Esophagus muscularis mucosa (tissue), 4 donors: ENCODE measurements around the gene ZNF197. TPM values are rescaled to one million over a fixed set of nuclear protein-coding genes. Genes with fewer than 3 reads are reported as not detected.
"Not testable (repeated sequence)": the region's sequence is repeated elsewhere in the genome, so short reads cannot be mapped to it uniquely, and the experiment has no call there.

ENCODE experiments used
- DNase-seq: peaks from one replicate; pipeline ENCODE4 v3.0.0-alpha.2; 2017; ENCODE audit errors: extremely low spot score
- H3K27ac ChIP-seq, 4 donors: fragments of 200-600 bp; sonication (generic); replicated peaks in 1 of 4; 1 replicate in 3 of 4; 2 replicates in 1 of 4; pipeline ENCODE4 v1.5.1; 2016 to 2019; ENCODE audit warnings: mild to moderate bottlenecking in 1 of 4
- H3K27me3 ChIP-seq, 4 donors: fragments of 200-600 bp; sonication (generic); one replicate each; pipeline versions ENCODE4 v1.5.1 to v1.6.0; 2016 to 2019
- H3K36me3 ChIP-seq, 4 donors: fragments of 200-600 bp; sonication (generic); one replicate each; pipeline ENCODE4 v1.5.1; 2016 to 2019
- H3K4me1 ChIP-seq, 4 donors: fragments of 200-600 bp; sonication (generic); one replicate each; pipeline ENCODE4 v1.5.1; 2016 to 2019
- H3K4me3 ChIP-seq, 4 donors: fragments of 200-600 bp; sonication (generic); 1 replicate in 2 of 4; 2 replicates in 2 of 4; pipeline ENCODE4 v1.5.1; 2016 to 2019; ENCODE audit warnings: mild to moderate bottlenecking in 4 of 4, moderate library complexity in 1 of 4
- H3K9me3 ChIP-seq, 4 donors: fragments of 200-600 bp; sonication (generic); 1 replicate in 3 of 4; 2 replicates in 1 of 4; pipeline ENCODE4 v1.5.1; 2016 to 2019
- EP300 ChIP-seq: sonication (generic); formaldehyde crosslinking; IDR thresholded peaks from one replicate; pipeline ENCODE4 v1.6.1; 2017; ENCODE audit warnings: antibody characterized with exemption
- POLR2A ChIP-seq: fragments of 450-650 bp; IDR thresholded peaks from one replicate; pipeline ENCODE4 v1.6.1; 2017; ENCODE audit warnings: antibody characterized with exemption, moderate library complexity, mild to moderate bottlenecking, low read depth
- POLR2AphosphoS5 ChIP-seq, 2 donors: sonication (generic); formaldehyde crosslinking; IDR thresholded peaks; one replicate each; pipeline ENCODE4 v1.6.1; 2017; ENCODE audit warnings: antibody characterized with exemption in 2 of 2
- WGBS: methylation state at CpG from one replicate; pipeline ENCODE4 v1.1.5; 2018; 5-methylcytosine and 5-hydroxymethylcytosine counted together
- intact Hi-C: fragments of 100-400 bp; cut with DNase I; formaldehyde crosslinking; loops from one replicate; pipeline ENCODE4 v1.15.1; 2023
- total RNA-seq, 4 donors: library from RNA; depleted of rRNA; stranded (reverse); fragments of >200 nt; gene quantifications; one replicate each; pipeline versions ENCODE4 v1.1.0 to v1.2.1, GENCODE V29; 2016
- TF ChIP-seq, protein P1 (sequence below), 3 experiments: fragments of 200-600 bp in 2 of 3; fragments of 450-650 bp in 1 of 3; sonication (generic) in 2 of 3; IDR thresholded peaks; one replicate each; pipeline ENCODE4 v1.5.1; 2017 to 2019; ENCODE audit warnings: antibody characterized with exemption in 3 of 3, mild to moderate bottlenecking in 2 of 3, moderate library complexity in 1 of 3

Gene ZNF197
- 10 to 100 TPM; 16.3 to 22.8 (median 16.6) TPM for total RNA-seq

DNA sequence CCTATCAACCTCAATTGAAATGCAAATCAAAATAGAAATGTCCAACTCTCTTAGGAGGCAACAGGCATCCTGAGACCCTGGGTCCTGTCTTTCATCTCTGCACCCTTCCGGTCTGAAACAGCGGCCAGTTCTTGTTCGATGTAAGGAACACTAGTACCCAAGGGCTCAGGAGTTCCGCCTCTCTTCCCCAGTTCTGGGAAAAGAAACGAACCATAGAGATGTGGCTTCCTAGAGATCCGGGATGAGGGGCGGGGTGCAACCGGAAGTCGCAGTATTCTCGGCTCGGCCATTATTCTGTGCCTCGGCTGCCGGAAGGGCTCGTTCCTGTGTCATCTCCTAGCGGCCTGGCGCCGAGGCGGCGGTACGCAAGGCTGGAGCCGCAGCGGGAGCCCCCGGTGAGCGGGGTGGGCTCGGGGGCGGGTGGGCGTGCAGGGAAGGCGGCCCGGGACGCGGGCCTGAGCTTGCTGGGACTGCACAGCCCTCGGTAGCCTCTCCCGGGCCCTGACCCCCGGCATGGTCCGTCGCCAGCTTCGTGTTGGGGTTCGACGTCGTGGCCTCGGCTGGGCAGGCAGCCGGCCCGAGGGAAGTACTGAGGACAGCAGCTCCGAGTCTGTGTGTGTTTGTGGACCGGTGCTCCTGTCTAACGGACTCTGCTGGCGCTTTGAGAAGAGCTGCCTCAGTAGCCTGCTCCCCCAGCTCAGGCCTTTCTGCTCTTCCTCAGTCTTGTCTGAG, at the start of gene ZNF197:
ZNF197 (plus strand) TSS at position 288 of the 732 bp plus-strand sequence. CDS start 4,119 bp downstream, outside the sequence.
- intact Hi-C loops: no loop called here
- Histone ChIP-seq H3K36me3 (peaks cover 0 to 12% (median 10%) of the 10 kb centered on the region in 4 donors), H3K4me1 (peaks cover 25 to 47% (median 41%) of the 10 kb centered on the region in 4 donors), H3K9me3 (no peaks in the 10 kb centered on the region), H3K27me3 (no peaks in the 10 kb centered on the region), H3K27ac (peak within 1 kb of the TSS; percentile 88 to 95 (median 90)), H3K4me3 (peak within 1 kb of the TSS; percentile 81 to 93 (median 82))
- WGBS: 0% methylated on average over 25 of the region's 47 CpGs
- DNase-seq: peak; percentile 95
- TF ChIP-seq POLR2AphosphoS5 (IDR thresholded peaks at IDR 0.05) (peak; percentile 76 to 84), EP300 (no peak)
- TF ChIP-seq, protein P1, sequence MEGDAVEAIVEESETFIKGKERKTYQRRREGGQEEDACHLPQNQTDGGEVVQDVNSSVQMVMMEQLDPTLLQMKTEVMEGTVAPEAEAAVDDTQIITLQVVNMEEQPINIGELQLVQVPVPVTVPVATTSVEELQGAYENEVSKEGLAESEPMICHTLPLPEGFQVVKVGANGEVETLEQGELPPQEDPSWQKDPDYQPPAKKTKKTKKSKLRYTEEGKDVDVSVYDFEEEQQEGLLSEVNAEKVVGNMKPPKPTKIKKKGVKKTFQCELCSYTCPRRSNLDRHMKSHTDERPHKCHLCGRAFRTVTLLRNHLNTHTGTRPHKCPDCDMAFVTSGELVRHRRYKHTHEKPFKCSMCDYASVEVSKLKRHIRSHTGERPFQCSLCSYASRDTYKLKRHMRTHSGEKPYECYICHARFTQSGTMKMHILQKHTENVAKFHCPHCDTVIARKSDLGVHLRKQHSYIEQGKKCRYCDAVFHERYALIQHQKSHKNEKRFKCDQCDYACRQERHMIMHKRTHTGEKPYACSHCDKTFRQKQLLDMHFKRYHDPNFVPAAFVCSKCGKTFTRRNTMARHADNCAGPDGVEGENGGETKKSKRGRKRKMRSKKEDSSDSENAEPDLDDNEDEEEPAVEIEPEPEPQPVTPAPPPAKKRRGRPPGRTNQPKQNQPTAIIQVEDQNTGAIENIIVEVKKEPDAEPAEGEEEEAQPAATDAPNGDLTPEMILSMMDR (IDR thresholded peaks at IDR 0.05): peak; percentile 21 to 39 (median 35)

DNA sequence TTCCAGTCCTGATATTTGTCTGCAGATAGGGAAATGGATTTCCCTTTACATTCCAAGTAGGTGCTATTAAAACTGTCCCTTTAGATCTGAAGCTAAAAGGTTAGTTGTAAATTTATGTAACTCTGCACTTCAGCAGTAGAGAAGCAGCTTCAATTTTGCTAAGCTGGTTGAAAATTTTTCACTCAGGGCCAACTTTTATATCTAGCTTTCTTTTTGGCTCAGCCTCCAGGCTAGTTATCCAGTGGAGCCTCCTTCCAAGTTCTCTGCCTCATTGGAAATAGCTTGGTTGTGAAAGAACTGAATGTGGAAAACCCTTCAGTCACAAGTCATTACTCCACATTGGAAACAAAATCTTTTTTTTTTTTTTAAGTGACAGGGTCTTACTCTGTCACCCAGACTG, 48.2 kb upstream of the ZNF197 start:
- Histone ChIP-seq H3K4me3 (no peak overlapping the region), H3K36me3 (peaks cover 0 to 2% (median under 1%) of the 10 kb centered on the region in 4 donors), H3K9me3 (peaks cover 0 to 4% (median 1%) of the 10 kb centered on the region in 4 donors), H3K27ac (no peak overlapping the region), H3K4me1 (no peaks in the 10 kb centered on the region), H3K27me3 (peaks cover 0 to 5% (median 0%) of the 10 kb centered on the region in 4 donors)
- intact Hi-C loops: no loop called here
- no peak for TF ChIP-seq POLR2A
- TF ChIP-seq POLR2AphosphoS5 (IDR thresholded peaks at IDR 0.05): no peak
- TF ChIP-seq EP300: no peak
- TF ChIP-seq, protein P1 (IDR thresholded peaks at IDR 0.05): no peak
- DNase-seq: no peak

DNA sequence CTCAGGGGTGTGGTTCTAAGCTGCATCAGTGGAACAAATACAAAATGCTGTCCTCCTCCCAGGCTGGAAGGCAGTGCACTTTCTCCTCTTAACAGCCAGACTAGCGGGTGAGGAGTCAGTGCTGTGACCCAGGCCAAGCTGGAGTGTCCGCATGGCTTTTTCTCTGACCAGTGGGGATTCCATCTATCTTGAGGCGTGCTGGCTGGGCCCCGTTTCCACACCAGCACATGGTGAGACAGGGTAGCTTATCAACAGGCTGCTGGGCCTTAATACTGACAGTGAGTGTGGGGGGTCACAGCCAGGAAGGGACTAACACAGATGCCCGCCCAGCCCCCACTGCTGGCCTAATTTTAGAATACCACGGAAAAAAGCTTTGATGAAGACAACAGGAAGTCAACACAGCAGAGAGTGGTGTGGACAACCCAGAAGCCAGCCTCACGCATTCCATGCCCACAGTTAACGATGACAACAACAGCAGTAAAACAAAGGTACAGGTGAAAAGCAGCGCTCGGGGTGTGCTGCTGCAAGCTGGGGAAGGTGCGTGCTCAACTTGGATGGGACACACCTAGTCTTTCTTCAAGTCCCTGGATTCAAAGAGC, 47.4 kb upstream of the ZNF197 start:
- H3K4me1 ChIP-seq, H3K9me3 ChIP-seq, H3K4me3 ChIP-seq, intact Hi-C loops, H3K36me3 ChIP-seq, H3K27ac ChIP-seq, DNase-seq, H3K27me3 ChIP-seq: not testable (repeated sequence)
- 91% methylated on average over 7 of the region's 11 CpGs for WGBS

DNA sequence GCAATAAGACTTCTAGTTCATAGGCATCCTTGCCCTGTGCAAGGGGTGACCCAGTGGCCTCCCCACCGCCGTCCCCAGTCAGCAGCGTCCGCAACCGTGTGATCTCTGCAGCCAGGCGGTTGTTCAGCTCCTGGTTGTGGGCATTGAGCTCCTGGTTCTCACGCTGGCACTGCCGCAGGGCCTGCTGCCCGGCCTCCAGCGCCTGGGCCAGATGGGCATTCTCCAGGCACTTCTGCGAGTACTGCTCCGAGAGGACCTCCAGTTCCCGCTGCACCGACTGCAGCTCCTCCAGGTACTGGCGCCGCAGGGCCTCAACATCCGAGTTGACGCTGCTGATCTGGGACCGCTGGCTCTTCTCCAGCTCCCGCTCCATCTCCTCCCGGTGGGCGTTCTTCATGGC, 46.5 kb upstream of the ZNF197 start:
- intact Hi-C loops, H3K36me3 ChIP-seq, DNase-seq, H3K4me3 ChIP-seq, H3K4me1 ChIP-seq, H3K27me3 ChIP-seq, H3K9me3 ChIP-seq, H3K27ac ChIP-seq: not testable (repeated sequence)
- 98% methylated on average over 11 of the region's 22 CpGs for WGBS

DNA sequence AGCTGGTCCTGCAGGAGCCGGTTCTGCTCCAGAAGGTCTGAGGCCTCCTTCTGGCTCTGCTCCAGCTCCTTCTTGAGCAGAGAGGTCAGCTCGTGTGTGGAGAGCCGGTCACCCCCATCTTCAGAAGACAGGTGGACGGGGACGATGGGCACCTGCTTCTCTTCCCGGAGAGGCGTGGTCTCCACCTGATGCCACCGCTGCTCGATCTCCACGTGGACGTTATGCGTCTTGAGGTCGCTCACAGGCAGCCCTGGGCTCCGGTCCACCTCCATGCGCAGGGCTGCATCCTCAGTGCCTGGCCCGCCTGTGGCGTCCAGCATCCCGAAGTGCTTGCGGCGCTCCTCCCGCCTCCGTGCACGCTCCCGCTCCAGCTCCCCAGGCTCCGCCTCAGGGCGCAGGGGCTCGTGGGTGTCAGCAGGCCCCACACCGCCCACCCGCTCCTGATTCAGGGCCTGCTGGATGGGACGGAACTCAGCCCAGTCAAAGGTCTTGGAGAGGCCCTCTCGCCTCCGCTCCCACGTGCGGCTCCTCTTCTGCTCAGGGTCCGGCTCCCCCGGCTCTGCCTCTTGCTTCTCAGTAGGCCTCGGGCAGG, 45.8 kb upstream of the ZNF197 start:
- 97% methylated on average over 19 of the region's 37 CpGs for WGBS
- H3K9me3 ChIP-seq, DNase-seq, intact Hi-C loops, H3K27ac ChIP-seq, H3K36me3 ChIP-seq, H3K4me3 ChIP-seq, H3K27me3 ChIP-seq, H3K4me1 ChIP-seq: not testable (repeated sequence)

DNA sequence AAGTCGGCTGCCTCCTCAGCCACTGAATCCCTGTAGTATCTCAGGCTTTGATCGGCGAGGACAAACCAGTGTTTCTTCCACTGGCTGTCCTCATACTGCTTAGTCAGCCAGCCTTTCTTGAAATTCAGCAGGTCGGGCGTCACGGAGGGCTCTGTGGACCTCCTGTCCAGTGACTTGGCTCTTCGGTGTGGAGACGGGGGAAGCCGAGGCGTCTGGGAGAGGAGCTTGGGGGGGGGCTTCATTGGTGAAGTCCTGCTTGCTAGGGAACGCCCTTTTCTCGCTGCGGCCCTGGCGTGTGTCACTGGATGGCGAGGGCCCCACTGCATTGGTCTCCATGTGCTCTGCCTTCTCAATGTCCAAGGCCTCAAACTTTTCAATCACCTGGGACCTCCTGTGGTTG, 45.1 kb upstream of the ZNF197 start:
- H3K4me1 ChIP-seq, intact Hi-C loops, H3K9me3 ChIP-seq, H3K27me3 ChIP-seq, H3K27ac ChIP-seq, DNase-seq, H3K36me3 ChIP-seq, H3K4me3 ChIP-seq: not testable (repeated sequence)
- 100% methylated on average over 6 of the region's 15 CpGs for WGBS

DNA sequence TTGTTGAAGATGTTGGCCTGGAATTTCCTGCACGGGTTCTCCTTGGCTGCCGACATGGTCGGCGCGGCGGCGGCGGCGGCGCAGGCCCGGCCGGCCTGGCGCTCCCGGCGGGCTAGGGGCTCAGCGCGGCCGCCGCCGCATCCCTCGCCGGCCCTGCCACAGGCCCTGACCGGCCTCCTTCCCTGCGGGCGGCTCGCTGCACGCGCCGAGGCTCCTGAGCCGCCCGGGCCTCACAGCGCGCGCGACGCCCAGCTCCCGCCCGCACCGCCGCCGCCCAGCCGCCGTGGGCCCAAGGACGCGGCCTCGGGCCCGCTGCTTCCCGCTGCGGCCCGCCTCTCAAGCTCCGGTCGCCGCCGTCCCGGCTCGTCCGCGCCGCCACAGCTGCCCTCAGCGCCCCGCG, 43.9 kb upstream of the ZNF197 start:
- H3K36me3 ChIP-seq, intact Hi-C loops, DNase-seq, H3K27me3 ChIP-seq, H3K4me3 ChIP-seq, H3K9me3 ChIP-seq, H3K27ac ChIP-seq: not testable (repeated sequence)
- H3K4me1 ChIP-seq: peaks cover 12 to 20% (median 16%) of the 10 kb centered on the region in 4 donors
- 33% methylated on average over 20 of the region's 62 CpGs for WGBS
